ENCODE data around the gene HEATR5A.

- no peak for TF ChIP-seq EZH2 (IDR thresholded peaks at IDR 0.05; ENCODE audit: borderline replicate concordance, low read depth, low read length, poor library complexity, severe bottlenecking)
- no peak for TF ChIP-seq CTCF (conservative IDR thresholded peaks at IDR 0.05; ENCODE audit: low read depth, low read length)
Measured at GRCh38 chr14:31439561-31439960, 19.2 kb upstream of the HEATR5A start.
